Fibroblast of lung (primary cell): ENCODE data around the gene EDC3. TPM values are rescaled to one million over a fixed set of nuclear protein-coding genes. Genes with fewer than 3 reads are reported as not detected.
"Not testable (repeated sequence)": the region's sequence is repeated elsewhere in the genome, so short reads cannot be mapped to it uniquely, and the experiment has no call there.

Experiments
- DNase-seq, 2 donors: peaks; one replicate each; pipeline versions ENCODE4 v3.0.0 to v3.0.0-alpha.2; 2010; ENCODE audit warnings: low read depth in 2 of 2
- H2AFZ ChIP-seq: 2 replicates; pipeline ENCODE4 v1.5.1; 2012; ENCODE audit warnings: low read length, control low read depth, inconsistent platforms
- H3K27ac ChIP-seq: 2 replicates; pipeline ENCODE4 v1.5.1; 2011; ENCODE audit warnings: low read length, control low read depth; ENCODE audit not compliant: insufficient read depth
- H3K27me3 ChIP-seq: 2 replicates; pipeline ENCODE4 v1.5.1; 2011; ENCODE audit warnings: mild to moderate bottlenecking, low read length; ENCODE audit not compliant: control insufficient read depth, insufficient read depth
- H3K36me3 ChIP-seq: 2 replicates; pipeline ENCODE4 v1.5.1; 2011; ENCODE audit warnings: low read length; ENCODE audit not compliant: control insufficient read depth, insufficient read depth
- H3K4me1 ChIP-seq: 2 replicates; pipeline ENCODE4 v1.5.1; 2011; ENCODE audit warnings: low read length; ENCODE audit not compliant: control insufficient read depth, insufficient read depth; ENCODE audit errors: extremely low read depth
- H3K4me2 ChIP-seq: 2 replicates; pipeline ENCODE4 v1.5.1; 2011; ENCODE audit warnings: low read length, control low read depth; ENCODE audit not compliant: insufficient read depth; ENCODE audit errors: extremely low read depth
- H3K4me3 ChIP-seq, 4 experiments: fragments of 200-600 bp in 1 of 4; sonication (generic) in 1 of 4; replicated peaks in 1 of 4; 2 replicates each; pipeline ENCODE4 v1.5.1; 2011 to 2016; ENCODE audit warnings: low read length in 4 of 4, low read depth in 3 of 4, mild to moderate bottlenecking in 3 of 4, control low read depth in 2 of 4, inconsistent platforms in 1 of 4, mixed read lengths in 1 of 4; ENCODE audit not compliant: insufficient read depth in 1 of 4; ENCODE audit errors: control extremely low read depth in 1 of 4
- H3K79me2 ChIP-seq: 2 replicates; pipeline ENCODE4 v1.5.1; 2012; ENCODE audit warnings: mild to moderate bottlenecking, low read length, inconsistent platforms; ENCODE audit not compliant: control insufficient read depth, insufficient read depth
- H3K9ac ChIP-seq: 2 replicates; pipeline ENCODE4 v1.5.1; 2011; ENCODE audit warnings: mild to moderate bottlenecking, low read length, control low read depth; ENCODE audit not compliant: insufficient read depth
- H3K9me3 ChIP-seq: 2 replicates; pipeline ENCODE4 v1.5.1; 2012; ENCODE audit warnings: low read depth, low read length; ENCODE audit not compliant: control insufficient read depth, insufficient read depth
- H4K20me1 ChIP-seq: 2 replicates; pipeline ENCODE4 v1.5.1; 2011; ENCODE audit warnings: low read length; ENCODE audit not compliant: control insufficient read depth, insufficient read depth; ENCODE audit errors: extremely low read depth
- CTCF ChIP-seq, 2 donors: IDR thresholded peaks in 1 of 2; conservative IDR thresholded peaks in 1 of 2; 1 replicate in 1 of 2; 2 replicates in 1 of 2; pipeline ENCODE4 v1.5.1; 2011 to 2012; ENCODE audit warnings: low read length in 2 of 2, control low read depth in 1 of 2, inconsistent platforms in 1 of 2, low read depth in 1 of 2, mild to moderate bottlenecking in 1 of 2
- EZH2 ChIP-seq: IDR thresholded peaks from 2 replicates; pipeline ENCODE4 v1.5.1; 2012; ENCODE audit warnings: low read length, control low read depth, mild to moderate bottlenecking; ENCODE audit errors: missing control alignments
- polyA plus RNA-seq, 2 donors: library from polyadenylated mRNA; depleted of rRNA in 1 of 2; stranded (reverse) in 1 of 2; unstranded in 1 of 2; fragments of >200 nt; gene quantifications; 2 replicates each; pipeline ENCODE4 v1.2.1, GENCODE V29; 2011 to 2012; ENCODE audit warnings: missing spikeins in 1 of 2
- total RNA-seq: library from RNA; depleted of rRNA; stranded (reverse); fragments of >200 nt; gene quantifications from 2 replicates; pipeline ENCODE4 v1.2.1, GENCODE V29; 2014

EDC3 gene
- total and polyA plus RNA-seq, 2 donors (not counting 1 experiment from before 2014, with no cell fraction given) = 8.9 to 25.8 TPM

- not testable (repeated sequence) for H3K4me1 ChIP-seq, H3K27ac ChIP-seq, H3K27me3 ChIP-seq, H3K9me3 ChIP-seq, H3K4me2 ChIP-seq, H3K36me3 ChIP-seq, H4K20me1 ChIP-seq, H3K9ac ChIP-seq, H3K4me3 ChIP-seq, H2AFZ ChIP-seq, H3K79me2 ChIP-seq, DNase-seq
Measured at GRCh38 chr15:74596736-74597135, 99.1 kb downstream of the EDC3 start.

- Histone ChIP-seq H3K27me3 (no peaks in the 10 kb centered on the region), H3K9ac (no peak overlapping the region), H3K4me2 (no peak overlapping the region), H3K4me3 (no peak overlapping the region), H3K9me3 (no peaks in the 10 kb centered on the region), H2AFZ (no peak overlapping the region), H3K36me3 (peaks cover 3% of the 10 kb centered on the region), H3K79me2 (no peaks in the 10 kb centered on the region), H3K4me1 (no peaks in the 10 kb centered on the region), H3K27ac (no peak overlapping the region), H4K20me1 (no peaks in the 10 kb centered on the region)
- DNase-seq = no peak
- TF ChIP-seq EZH2 = no peak
Measured at GRCh38 chr15:74595271-74595670, 100.6 kb downstream of the EDC3 start.

DNA sequence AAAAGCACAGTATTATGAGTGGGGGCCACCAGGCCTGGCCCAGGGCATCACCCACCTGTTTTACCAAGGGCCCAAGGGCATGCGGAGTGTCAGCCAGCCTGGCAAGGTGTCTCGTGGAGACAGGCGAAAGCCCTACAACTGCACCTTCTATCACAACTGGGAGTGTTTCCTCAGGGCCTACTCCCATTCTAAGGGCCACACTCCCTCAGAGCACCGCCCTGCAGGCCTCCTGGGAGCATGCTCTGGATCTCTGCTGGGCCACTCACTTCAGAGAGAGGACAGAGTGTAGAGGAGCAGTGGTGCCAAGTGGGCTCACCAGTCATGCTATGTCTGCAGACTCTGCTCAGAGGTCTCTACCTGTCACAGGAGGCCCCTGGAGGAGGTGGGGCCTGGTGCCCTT, 101.4 kb downstream of the EDC3 start:
- no peak overlapping the region for H3K4me3 ChIP-seq
- no peaks in the 10 kb centered on the region for H3K4me1 ChIP-seq

More for the DNA sequence above, 101.4 kb downstream of the EDC3 start:
- no peak for DNase-seq
- Histone ChIP-seq H3K79me2 (no peaks in the 10 kb centered on the region), H3K27me3 (no peaks in the 10 kb centered on the region), H3K27ac (no peak overlapping the region), H3K9me3 (no peaks in the 10 kb centered on the region), H3K36me3 (peaks cover 3% of the 10 kb centered on the region), H3K9ac (no peak overlapping the region), H2AFZ (no peak overlapping the region), H3K4me2 (no peak overlapping the region), H4K20me1 (no peaks in the 10 kb centered on the region)
- no peak for TF ChIP-seq CTCF (conservative IDR thresholded peaks at IDR 0.05 in 1 of 2, IDR thresholded peaks at IDR 0.05 in 1 of 2; ENCODE audit: low read depth in 1 of 2, low read length in 2 of 2)
- no peak for TF ChIP-seq EZH2
